Measurements from ENCODE around the gene BTBD19. TPM values are rescaled to one million over a fixed set of nuclear protein-coding genes. Genes with fewer than 3 reads are reported as not detected.

BTBD19 gene
- total and polyA plus RNA-seq, 2 of the 4 experiments (the other 2 are of a cell fraction), result 0.90 to 17.2 TPM

DNA sequence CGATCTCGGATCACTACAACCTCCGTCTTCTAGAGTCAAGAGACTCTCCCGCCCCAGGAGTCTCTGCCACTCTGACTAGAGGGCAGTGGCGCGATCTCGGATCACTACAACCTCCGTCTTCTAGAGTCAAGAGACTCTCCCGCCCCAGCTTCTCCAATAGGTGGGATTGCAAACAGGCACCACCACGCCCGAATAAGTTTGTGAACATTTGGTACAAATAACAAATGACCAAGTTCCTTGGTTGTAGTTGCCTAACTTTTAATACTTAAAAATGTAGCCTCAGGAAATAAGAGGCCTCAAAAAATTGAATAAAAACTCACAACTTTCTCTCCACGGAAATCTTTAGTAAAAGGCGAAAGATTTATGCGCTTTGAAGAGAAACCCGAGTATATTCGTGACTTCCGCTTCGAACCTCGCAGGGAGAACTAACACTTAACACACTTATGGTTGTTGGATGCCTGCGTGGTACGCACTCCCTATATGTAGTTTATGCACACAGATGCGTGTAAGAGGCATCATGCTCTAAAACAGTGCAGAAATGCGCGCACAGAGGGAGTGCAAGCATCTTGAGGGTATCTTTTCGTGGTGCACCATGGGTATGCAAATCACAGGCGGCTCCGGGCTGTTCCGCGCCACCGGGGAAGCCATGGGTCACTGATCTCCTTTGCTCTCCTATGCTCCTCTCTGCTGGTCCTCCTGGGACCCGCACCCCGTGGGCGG lies 11.4 kb downstream of the BTBD19 start (continued):
- TF ChIP-seq ELK1 (IDR thresholded peaks at IDR 0.05; ENCODE audit: borderline replicate concordance, low read depth, low read length), result no peak
- no peak for TF ChIP-seq MAFK (IDR thresholded peaks at IDR 0.05; ENCODE audit: low read depth, low read length)

Data from IMR-90 (cell line).